HCT116 (cell line): Measurements from ENCODE around the gene CYREN. TPM values are rescaled to one million over a fixed set of nuclear protein-coding genes. Genes with fewer than 3 reads are reported as not detected.

Source experiments
- ATAC-seq: fragments of 200-7000 bp; cut with Tn5 transposase; 2 replicates; pipeline ENCODE4 v1.9.1; 2020; ENCODE audit warnings: mild to moderate bottlenecking, moderate library complexity
- BruUV-seq: library from RNA; stranded (reverse); fragments of 400-500 nt; replicated peaks from 2 replicates; lab custom pipeline; 2021; lab: Mats Ljungman, UMichigan
- CTCF ChIA-PET: fragments of 300-600 bp; sonication (Branson Sonifier 250); formaldehyde crosslinking; loops from one replicate; lab custom pipeline; 2021; ENCODE audit warnings: antibody characterized with exemption; lab: Charles Lee
- POLR2A ChIA-PET: fragments of 300-600, 350-600 bp; sonication (Branson Sonifier 250); formaldehyde crosslinking; loops from one replicate; lab custom pipeline; 2021; ENCODE audit warnings: antibody characterized with exemption; lab: Charles Lee
- RAD21 ChIA-PET, 2 experiments: fragments of 300-600 bp; sonication (Branson Sonifier 250); formaldehyde crosslinking; loops; one replicate each; lab custom pipeline; 2023; ENCODE audit warnings: low total read pairs in 2 of 2; ENCODE audit not compliant: uncharacterized antibody in 2 of 2, unreplicated experiment in 2 of 2, low non-redundant PET in 1 of 2; lab: Charles Lee
- DNase-seq: peaks from one replicate; pipeline ENCODE4 v3.0.0-alpha.2; 2010; ENCODE audit warnings: low read depth, low spot score
- H2AFZ ChIP-seq: fragments of 200-600 bp; shearing (Covaris generic), sonication (generic); 2 replicates; pipeline ENCODE4 v1.6.1; 2017; ENCODE audit warnings: low read depth, mixed run types, mixed read lengths, antibody characterized with exemption, low read length; ENCODE audit not compliant: poor library complexity, severe bottlenecking
- H3K27ac ChIP-seq: 2 replicates; pipeline ENCODE4 v1.5.1; 2012; ENCODE audit warnings: low read depth, low read length
- H3K27me3 ChIP-seq: fragments of 200-600 bp; sonication (generic); 2 replicates; pipeline ENCODE4 v1.6.1; 2016; ENCODE audit warnings: mixed run types, low read length, mixed read lengths; ENCODE audit not compliant: insufficient read depth
- H3K36me3 ChIP-seq, 2 experiments: fragments of 200-500 bp in 1 of 2; fragments of 200-600 bp in 1 of 2; sonication (Bioruptor generic) in 1 of 2; sonication (generic) in 1 of 2; 2 replicates each; pipeline versions ENCODE4 v1.5.1 to v1.6.1; 2014 to 2016; ENCODE audit warnings: low read length in 2 of 2, inconsistent platforms in 1 of 2, mixed read lengths in 1 of 2, mixed run types in 1 of 2; ENCODE audit not compliant: insufficient read depth in 2 of 2, control insufficient read depth in 1 of 2
- H3K4me1 ChIP-seq, 2 experiments: fragments of 200-600 bp in 1 of 2; sonication (generic) in 1 of 2; 2 replicates each; pipeline versions ENCODE4 v1.5.1 to v1.6.1; 2012 to 2017; ENCODE audit warnings: low read length in 2 of 2, inconsistent platforms in 1 of 2, mild to moderate bottlenecking in 1 of 2, mixed read lengths in 1 of 2, mixed run types in 1 of 2, moderate library complexity in 1 of 2; ENCODE audit not compliant: insufficient read depth in 2 of 2, control insufficient read depth in 1 of 2
- H3K4me2 ChIP-seq: fragments of 200-600 bp; sonication (generic); 2 replicates; pipeline ENCODE4 v1.6.1; 2017; ENCODE audit warnings: mixed run types, low read length, mixed read lengths
- H3K4me3 ChIP-seq, 2 experiments: fragments of 200-600 bp in 1 of 2; sonication (generic) in 1 of 2; replicated peaks in 1 of 2; 2 replicates each; pipeline ENCODE4 v1.5.1; 2011 to 2016; ENCODE audit warnings: low read length in 2 of 2, control low read depth in 1 of 2, low read depth in 1 of 2, mild to moderate bottlenecking in 1 of 2, mixed read lengths in 1 of 2, mixed run types in 1 of 2
- H3K79me2 ChIP-seq: fragments of 200-600 bp; sonication (generic); 2 replicates; pipeline ENCODE4 v1.6.1; 2017; ENCODE audit warnings: mild to moderate bottlenecking, mixed run types, low read length, moderate library complexity, mixed read lengths; ENCODE audit not compliant: insufficient read depth
- H3K9ac ChIP-seq: fragments of 200-600 bp; sonication (generic); 2 replicates; pipeline ENCODE4 v1.6.1; 2016; ENCODE audit warnings: low read length, mixed read lengths
- H3K9me2 ChIP-seq: fragments of 200-600 bp; sonication (generic), shearing (Covaris generic); 2 replicates; pipeline ENCODE4 v1.6.1; 2017; ENCODE audit warnings: mixed run types, mild to moderate bottlenecking, moderate library complexity; ENCODE audit not compliant: insufficient read depth
- H3K9me3 ChIP-seq, 2 experiments: fragments of 200-500 bp in 1 of 2; fragments of 200-600 bp in 1 of 2; sonication (Bioruptor generic) in 1 of 2; sonication (generic) in 1 of 2; 2 replicates each; pipeline ENCODE4 v1.6.1; 2014 to 2017; ENCODE audit warnings: low read length in 2 of 2, mixed read lengths in 2 of 2, inconsistent platforms in 1 of 2, low read depth in 1 of 2, mild to moderate bottlenecking in 1 of 2, mixed run types in 1 of 2, moderate library complexity in 1 of 2; ENCODE audit not compliant: control insufficient read depth in 1 of 2, insufficient read depth in 1 of 2
- H4K20me1 ChIP-seq: fragments of 200-600 bp; sonication (generic), shearing (Covaris generic); 2 replicates; pipeline ENCODE4 v1.6.1; 2017; ENCODE audit warnings: mixed run types, mild to moderate bottlenecking, moderate library complexity; ENCODE audit not compliant: insufficient read depth
- CBX3 ChIP-seq: IDR thresholded peaks from 2 replicates; pipeline ENCODE4 v1.6.1; 2012; ENCODE audit warnings: low read depth
- FOSL1 ChIP-seq: IDR thresholded peaks from 2 replicates; pipeline ENCODE4 v1.6.1; 2012; ENCODE audit warnings: low read depth
- POLR2A ChIP-seq: IDR thresholded peaks from 2 replicates; pipeline ENCODE4 v1.7.0; 2011; ENCODE audit warnings: borderline replicate concordance; ENCODE audit not compliant: insufficient read depth, insufficient read length; ENCODE audit errors: extremely low read depth
- POLR2AphosphoS5 ChIP-seq: IDR thresholded peaks from 2 replicates; pipeline ENCODE4 v1.6.1; 2011; ENCODE audit warnings: mild to moderate bottlenecking, low read depth, low read length, moderate library complexity
- RAD21 ChIP-seq: IDR thresholded peaks from 2 replicates; pipeline ENCODE4 v1.6.1; 2012; ENCODE audit warnings: low read depth, mild to moderate bottlenecking
- YY1 ChIP-seq: IDR thresholded peaks from 2 replicates; pipeline ENCODE4 v1.6.1; 2011; ENCODE audit warnings: low read length, low read depth, moderate library complexity, mild to moderate bottlenecking; ENCODE audit not compliant: insufficient replicate concordance; ENCODE audit errors: extremely low read depth
- ZNF274 ChIP-seq: fragments of 200-500 bp; sonication (Bioruptor generic); IDR thresholded peaks from 2 replicates; pipeline ENCODE4 v1.6.1; 2014; ENCODE audit warnings: mild to moderate bottlenecking, low read depth, low read length, inconsistent platforms
- intact Hi-C: fragments of 100-400 bp; cut with micrococcal nuclease; formaldehyde crosslinking; loops from 2 replicates; pipeline ENCODE4 v1.10.0; 2022
- total RNA-seq: library from RNA; stranded (reverse); gene quantifications from one replicate; pipeline ENCODE4 v1.2.1, GENCODE V29; 2021; ENCODE audit not compliant: unreplicated experiment
- TF ChIP-seq, protein P1 (sequence below): IDR thresholded peaks from 2 replicates; pipeline ENCODE4 v1.6.1; 2012

The CYREN gene
- total RNA-seq, 1 experiment from 2014 or later = 54.5 TPM

DNA sequence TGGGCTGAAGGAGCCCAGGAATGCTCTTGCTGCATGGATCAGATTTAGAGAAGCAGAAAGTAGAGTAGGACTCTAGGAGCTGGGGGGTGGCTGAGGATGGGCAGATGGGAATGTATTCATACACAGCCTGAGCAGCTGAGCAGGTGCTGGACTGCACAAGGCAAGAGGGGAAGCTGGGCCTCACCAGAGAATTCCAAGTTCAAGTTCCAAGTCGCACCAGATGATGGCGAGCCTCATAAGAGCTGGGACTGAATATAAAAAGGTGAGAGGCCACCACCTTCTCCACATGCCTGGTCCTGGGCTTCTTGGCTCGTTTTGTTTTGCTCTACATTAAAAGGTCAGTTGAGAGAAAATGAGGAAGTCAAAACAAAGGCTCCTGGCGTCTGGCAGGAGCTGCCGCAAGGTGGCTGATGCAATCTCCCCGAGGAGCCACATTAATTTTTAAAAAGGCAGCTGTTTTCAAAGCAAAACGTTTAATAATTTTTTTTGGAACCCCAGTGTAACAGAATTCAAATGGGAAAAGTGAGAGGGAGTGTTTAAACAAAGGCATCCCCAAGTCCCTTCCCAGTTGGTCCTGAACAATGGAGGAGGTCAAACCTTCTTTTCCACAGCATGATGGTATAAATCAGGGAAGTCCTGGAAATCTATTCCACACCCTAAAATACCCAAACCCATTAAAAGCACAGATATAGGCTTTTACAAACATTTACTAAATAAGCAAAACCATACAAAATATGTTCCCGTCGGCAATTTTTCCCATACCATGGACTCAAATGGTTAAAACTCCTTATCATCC lies 9.5 kb downstream of the CYREN start:
- Histone ChIP-seq H3K9me2 (no peaks in the 10 kb centered on the region), H2AFZ (no peak overlapping the region), H3K4me2 (peak overlapping the region; percentile 12; the same call in 1 of the 2 replicates), H3K27me3 (no peaks in the 10 kb centered on the region), H4K20me1 (no peaks in the 10 kb centered on the region), H3K27ac (peak overlapping the region; percentile 50), H3K4me3 (no peak overlapping the region), H3K9ac (no peak overlapping the region), H3K9me3 (peaks cover 0 to 11% of the 10 kb centered on the region in 2 experiments; a peak in 1 of 4 replicates), H3K79me2 (no peaks in the 10 kb centered on the region), H3K36me3 (peaks cover 0 to 14% of the 10 kb centered on the region in 2 experiments; a peak in 1 of 4 replicates), H3K4me1 (peaks cover 18 to 23% of the 10 kb centered on the region in 2 experiments)
- ATAC-seq (peak; percentile 26), DNase-seq (no peak)
- ChIA-PET CTCF (interaction anchor here (0.6 to 1.9 kb wide), 2 partner anchors 8 to 33 kb away, joined by 3 to 25 read pairs; no protein-coding TSS in a partner anchor), POLR2A (interaction anchor here (2.1 kb wide), 1 partner anchor 8 kb away, joined by 12 read pairs; no protein-coding TSS in a partner anchor), RAD21 (no interaction called here)
- no TSS peak for BruUV-seq
- intact Hi-C loops = loop anchor here (10.0 kb wide), 2 partner anchors 266 to 466 kb away; no protein-coding TSS in a partner anchor
- no peak for TF ChIP-seq FOSL1
- no peak for TF ChIP-seq YY1
- TF ChIP-seq POLR2AphosphoS5 = no peak
- no peak for TF ChIP-seq POLR2A

DNA sequence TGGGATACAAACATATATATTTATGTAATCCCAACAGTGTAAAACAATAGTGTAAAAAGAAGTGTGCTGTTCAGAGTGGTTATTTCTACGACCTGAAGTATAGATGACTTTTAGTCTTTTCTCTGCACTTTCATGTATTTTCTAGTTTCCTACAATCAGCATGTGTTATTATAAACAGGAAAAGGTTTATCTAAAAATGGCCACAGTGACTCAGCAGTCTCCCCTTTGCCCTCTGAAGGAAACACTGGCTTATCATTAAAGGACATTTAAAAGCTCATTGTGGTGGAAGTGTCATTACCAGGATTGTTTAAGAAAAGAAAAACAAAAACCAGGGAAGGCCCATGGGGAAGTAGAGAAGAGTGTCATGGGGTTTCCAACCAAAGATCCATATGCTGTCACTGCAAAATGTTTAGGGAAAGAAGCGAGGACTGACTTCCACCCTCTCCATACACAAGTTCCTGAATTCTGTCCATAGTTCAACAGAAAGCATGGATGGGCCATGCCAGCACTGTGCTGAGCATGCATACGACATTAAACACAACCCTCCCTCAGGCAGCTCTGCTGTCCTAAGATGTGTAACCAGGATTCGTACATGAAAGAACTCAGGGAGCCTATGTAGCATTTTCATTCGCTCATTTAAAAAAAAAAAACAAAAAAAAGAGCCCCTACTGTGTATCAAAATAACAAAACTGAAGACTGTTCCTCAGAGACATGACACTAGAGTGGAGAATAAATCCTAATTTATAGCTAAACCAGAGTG lies 10.2 kb downstream of the CYREN start:
- CTCF ChIA-PET = interaction anchor here (0.6 to 1.9 kb wide), 2 partner anchors 9 to 32 kb away, joined by 3 to 25 read pairs; no protein-coding TSS in a partner anchor
- no peak for DNase-seq
- Histone ChIP-seq H3K4me3 (no peak overlapping the region), H3K36me3 (peaks cover 0 to 6% of the 10 kb centered on the region in 2 experiments; a peak in 1 of 4 replicates), H3K27me3 (no peaks in the 10 kb centered on the region), H3K79me2 (no peaks in the 10 kb centered on the region), H2AFZ (no peak overlapping the region), H3K9me3 (peaks cover 5 to 11% of the 10 kb centered on the region in 2 experiments; a peak in 3 of 4 replicates), H3K27ac (peak overlapping the region; percentile 50), H3K4me1 (peaks cover 18 to 23% of the 10 kb centered on the region in 2 experiments), H3K9ac (peak overlapping the region; percentile 31; the same call in 1 of the 2 replicates), H3K4me2 (peak overlapping the region; percentile 29), H3K9me2 (no peaks in the 10 kb centered on the region), H4K20me1 (no peaks in the 10 kb centered on the region)
- TF ChIP-seq RAD21 = 0 out of 2 replicates have a peak, but pooled peaks have one; percentile 5
- no peak for TF ChIP-seq ZNF274
- 0 out of 2 replicates have a peak, but pooled peaks have one; percentile 37 for TF ChIP-seq CBX3
- TF ChIP-seq, protein P1, sequence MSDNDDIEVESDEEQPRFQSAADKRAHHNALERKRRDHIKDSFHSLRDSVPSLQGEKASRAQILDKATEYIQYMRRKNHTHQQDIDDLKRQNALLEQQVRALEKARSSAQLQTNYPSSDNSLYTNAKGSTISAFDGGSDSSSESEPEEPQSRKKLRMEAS = peak; percentile 45; the same call in 1 of the 2 replicates
- intact Hi-C loops = loop anchor here (10.0 kb wide), 2 partner anchors 265 to 465 kb away; no protein-coding TSS in a partner anchor
- POLR2A ChIA-PET = interaction anchor here (2.1 kb wide), 1 partner anchor 9 kb away, joined by 12 read pairs; no protein-coding TSS in a partner anchor
- no TSS peak for BruUV-seq
- RAD21 ChIA-PET = no interaction called here
- peak; percentile 30; the same call in 1 of the 2 replicates for ATAC-seq
